Anterior cingulate cortex (tissue), 58 donors: ENCODE data around the gene BRI3BP.
"Not testable (repeated sequence)": the region's sequence is repeated elsewhere in the genome, so short reads cannot be mapped to it uniquely, and the experiment has no call there.

Experiments used
- DNase-seq, 58 donors: peaks; one replicate each; lab custom pipeline; 2025; lab: John Stamatoyannopoulos, UW

Gene BRI3BP

DNA sequence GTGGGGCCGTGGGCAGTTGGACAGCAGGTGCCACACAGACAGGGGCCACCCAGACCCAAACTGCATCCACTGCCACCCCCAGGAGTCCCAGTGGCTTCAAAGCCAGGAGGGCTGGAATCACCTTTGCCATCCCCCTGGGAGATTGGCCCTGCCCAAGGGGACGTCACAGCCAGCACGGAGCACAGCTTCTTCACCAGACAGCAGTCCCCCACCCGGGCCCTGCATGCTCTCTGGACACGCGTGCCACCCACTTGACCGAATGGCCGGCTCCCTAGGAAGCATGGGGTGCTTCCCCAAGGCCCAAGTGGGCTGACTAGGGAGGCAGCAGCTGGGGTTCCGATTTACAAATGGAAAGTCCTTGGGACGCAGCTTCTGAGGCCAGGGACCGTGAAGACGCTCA lies 21.8 kb upstream of the BRI3BP start:
- no peak for DNase-seq

DNA sequence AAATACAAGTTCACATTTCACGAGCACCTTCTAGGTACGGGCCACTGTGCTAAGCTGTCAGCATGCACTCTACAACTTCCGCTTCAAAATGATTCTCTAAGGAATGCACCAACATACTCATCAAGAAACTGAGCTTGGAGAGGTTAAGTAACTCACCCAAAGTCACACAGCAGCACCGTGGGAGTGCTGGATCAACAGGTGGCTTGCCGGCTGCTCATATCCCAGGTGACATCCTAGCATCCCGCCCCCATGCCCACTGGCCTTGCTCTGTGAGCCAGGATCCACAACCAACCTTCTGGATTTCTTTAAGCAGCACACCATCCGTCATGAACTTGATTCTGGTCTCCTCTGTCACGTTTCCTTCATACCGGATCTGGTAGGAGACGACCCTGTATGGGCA lies 21.2 kb upstream of the BRI3BP start:
- no peak for DNase-seq

DNA sequence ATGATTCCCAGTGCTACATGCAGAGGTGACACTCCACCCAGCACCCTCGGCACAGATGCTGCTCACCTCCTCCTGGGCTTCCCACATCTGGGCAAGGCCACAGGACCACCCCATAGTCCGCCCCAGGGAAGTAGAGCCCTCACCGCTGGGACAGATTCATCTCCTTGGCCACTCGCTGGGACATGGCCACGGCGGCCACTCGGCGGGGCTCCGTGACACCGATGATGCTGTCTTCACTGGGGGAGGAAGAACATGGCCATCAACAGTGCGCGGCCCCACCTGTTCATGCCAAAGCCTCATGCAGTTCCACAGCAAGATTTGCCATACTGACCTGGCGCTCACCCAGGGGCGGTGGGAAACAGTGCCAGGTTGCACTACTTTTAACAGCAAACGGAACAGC lies 18.2 kb upstream of the BRI3BP start:
- DNase-seq: no peak

DNA sequence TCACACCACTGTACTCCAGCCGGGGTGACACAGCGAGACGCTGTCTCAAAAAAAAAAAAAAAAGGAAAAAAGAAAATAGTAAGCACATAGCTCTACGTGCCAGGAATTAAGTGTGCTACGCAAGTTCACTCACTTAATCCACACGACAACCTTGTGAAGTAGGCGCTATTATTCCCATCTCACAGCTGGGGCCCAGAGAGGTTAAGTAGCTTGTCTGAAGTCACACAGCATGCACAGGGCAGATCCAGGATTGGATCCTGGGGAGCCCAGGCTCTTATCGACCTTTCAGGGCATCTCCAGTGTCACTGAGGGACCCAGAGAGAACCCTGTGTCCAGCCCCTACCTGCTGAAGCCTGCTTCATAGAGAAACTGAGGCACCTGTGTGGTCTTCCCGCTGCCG lies 16.4 kb upstream of the BRI3BP start:
- DNase-seq: no peak

DNA sequence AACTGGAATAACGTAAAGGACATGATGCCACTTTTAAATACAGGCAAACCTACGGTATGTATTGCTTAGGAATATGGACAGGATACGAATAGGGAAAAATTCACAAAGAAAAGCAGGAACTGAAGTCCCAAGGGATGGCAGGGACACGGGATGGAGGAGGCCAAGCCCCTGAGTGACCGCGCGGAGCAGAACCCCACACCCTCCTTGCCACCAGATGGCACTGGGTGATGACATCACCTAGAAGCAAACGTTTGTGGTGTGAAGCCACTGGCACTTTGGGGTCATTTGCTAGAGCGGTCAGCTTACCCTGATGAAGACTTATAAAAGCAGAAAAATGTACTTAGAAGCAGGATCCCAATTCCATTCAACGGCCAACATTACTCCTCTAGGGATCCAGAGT lies 13.9 kb upstream of the BRI3BP start:
- peak in 4 of 58 donors; percentile 3 to 15 (median 6) for DNase-seq

DNA sequence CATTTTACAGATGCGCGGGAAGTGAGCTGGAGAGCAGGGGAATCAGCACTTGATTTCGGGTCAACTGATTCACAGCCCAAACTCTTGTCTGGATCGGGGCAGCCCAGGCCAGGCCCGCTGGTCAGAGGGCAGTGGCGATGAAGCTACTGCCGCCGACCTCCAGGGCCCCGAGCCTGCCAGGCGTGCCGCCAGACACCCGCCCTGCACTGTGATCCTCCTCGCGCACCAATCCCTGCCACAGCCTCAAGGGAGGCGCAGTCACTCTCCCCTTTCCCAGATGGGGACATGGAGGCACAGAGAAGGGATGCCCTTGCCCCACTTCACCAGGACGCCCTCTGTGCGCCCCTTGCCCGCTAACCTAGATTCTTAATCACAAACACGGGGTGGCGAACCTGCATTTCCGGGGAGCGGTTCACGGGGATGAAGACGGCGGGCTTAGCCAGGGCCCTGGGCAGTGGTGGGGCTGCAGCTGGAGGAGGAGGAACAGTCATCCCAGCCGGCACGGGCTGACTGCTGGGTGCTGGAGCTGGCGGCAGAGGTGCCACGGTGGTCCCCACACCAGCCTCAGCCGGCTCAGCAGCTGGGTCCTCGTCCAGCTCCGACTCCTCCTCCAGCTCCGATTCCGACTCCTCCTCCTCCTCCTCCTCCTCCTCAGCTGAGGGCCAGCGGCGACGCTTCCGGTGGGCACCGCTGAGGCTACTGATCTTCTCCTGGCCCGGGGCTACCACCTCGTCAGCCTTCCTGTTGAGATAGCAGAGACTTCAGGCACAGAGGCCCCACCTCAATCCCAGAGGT lies 13.2 kb upstream of the BRI3BP start:
- no peak for DNase-seq

DNA sequence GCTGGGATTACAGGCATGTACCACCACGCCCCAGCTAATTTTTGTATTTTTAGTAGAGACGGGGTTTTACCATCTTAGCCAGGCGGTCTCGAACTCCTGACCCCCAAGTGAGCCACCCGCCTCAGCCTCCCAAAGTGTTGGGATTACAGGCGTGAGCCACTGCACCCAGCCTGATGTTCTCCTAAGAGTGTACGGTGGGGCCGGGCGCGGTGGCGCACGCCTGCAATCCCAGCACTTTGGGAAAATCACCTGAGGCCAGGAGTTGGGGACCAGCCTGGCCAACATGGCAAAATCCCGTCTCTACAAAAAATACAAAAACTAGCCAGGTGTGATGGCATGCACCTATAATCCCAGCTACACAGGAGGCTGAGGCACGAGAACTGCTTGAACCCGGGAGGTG lies 6.6 kb upstream of the BRI3BP start:
- not testable (repeated sequence) for DNase-seq

DNA sequence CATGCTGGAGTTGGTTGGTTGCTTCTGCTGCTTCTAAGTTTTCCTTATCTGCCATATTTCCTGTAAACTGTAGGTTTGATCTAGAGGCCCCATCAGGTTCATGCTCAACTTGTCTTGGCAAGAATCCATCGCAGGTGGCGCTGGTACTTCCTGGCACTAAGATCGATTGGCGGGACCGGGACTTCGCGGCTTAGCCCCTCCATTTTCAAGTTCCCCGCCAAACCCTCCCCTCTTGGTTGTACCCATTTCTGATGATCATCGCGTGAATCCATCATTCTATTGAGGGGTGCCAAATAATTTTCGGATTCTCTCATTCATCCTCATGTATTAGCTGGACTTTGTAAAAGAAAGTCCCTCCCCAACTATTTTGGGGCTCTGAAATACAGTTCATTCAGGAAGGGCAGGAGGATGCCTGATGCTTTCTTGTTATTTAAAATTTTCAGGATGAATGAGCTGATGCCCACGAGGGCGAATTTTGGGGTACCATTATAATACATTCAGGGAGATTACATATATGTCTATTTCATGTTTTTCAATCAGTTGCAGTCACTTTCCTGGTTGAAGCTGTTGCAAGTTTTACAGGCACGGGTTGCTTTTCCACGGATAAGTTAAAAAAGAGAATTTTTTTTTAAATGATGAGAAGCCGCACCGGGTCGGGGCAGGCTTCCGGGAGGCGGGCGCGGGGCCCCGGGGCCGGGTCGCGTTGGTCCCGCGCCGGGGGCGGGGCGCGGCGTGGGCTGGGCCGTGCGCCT lies 395 bp upstream of the BRI3BP start:
- peak in 27 of 58 donors; percentile 2 to 59 (median 27) for DNase-seq

DNA sequence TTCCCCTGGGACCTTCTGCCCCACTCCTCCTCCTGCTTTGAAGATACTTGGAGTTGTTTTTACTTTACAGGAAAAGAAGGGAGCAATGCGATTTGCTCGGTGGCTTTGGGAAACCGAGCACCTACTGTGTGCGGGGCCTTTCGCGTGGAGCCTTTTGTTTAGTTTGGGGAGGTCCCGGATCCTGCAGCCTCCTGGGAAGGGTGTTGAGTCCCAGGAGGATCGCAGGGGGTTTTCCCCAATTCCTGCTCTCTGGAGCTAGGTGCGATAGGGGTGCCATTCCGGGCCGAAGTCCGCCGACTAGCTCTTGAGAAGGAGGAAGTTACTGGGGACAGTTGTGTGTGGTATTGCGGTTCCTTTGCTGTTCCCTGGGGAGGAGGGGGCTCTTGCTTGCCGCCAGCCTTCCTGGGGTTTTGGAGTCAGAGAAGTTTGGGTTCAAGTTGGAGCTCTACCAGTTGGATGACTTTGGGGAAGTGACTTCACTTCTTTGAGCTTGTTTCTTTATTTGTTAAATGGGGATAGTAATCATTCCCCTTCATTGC lies 1.1 kb downstream of the BRI3BP start:
- peak in 5 of 58 donors; percentile 6 to 25 (median 16) for DNase-seq

DNA sequence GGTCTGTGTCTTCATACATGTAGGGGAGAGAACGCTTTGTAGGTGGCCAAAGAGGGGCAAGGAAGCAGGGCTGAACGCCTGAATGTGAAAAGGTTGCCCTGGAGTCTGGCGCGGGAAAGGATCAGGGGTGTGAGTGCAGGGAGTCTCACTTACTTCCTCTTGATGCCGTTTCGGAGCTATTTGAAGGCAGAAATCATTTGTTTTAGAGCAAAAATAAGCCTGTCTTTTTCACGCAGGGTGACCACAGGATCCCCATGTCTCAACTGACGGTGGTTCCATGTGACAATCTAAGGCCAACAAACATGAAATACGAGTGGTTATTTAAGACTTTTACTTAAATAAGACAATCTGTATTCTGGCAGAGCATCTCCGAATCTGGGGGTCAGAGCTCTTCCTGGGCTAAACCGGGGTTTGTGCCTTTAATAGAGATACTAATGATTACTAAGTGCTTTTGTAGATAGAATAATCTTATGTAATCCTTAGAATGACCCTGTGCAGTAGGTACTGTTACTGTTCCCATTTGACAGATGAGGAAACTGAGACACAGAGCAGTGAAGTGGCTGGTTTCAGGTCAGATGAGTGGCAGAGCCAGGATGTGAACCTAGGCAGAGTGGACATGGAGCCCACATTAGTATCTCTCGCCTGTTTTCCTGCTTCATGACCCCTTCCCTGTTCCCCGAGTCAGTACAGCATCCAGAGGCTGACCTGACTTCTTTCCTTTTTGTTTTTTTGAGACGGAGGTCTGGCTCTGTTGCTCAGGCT lies 1.9 kb downstream of the BRI3BP start:
- peak in 1 of 58 donors; percentile 1 for DNase-seq

DNA sequence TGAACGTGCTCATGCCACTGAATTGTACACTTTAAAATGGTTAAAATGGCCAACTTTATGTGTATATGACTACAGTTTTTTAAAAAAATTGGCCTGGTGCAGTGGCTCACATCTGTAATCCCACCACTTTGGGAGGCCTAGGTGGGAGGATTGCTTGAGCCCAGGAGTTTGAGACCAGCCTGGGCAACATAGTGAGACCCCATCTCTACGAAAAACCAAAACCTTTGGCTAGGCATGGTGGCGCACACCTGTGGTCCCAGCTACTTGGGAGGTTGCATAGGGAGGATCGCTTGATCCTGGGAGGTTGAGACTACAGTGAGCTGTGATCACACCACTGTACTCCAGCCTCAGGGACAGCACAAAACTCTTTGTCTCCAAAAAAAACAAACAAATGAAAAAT lies 5.3 kb downstream of the BRI3BP start:
- DNase-seq: no peak

DNA sequence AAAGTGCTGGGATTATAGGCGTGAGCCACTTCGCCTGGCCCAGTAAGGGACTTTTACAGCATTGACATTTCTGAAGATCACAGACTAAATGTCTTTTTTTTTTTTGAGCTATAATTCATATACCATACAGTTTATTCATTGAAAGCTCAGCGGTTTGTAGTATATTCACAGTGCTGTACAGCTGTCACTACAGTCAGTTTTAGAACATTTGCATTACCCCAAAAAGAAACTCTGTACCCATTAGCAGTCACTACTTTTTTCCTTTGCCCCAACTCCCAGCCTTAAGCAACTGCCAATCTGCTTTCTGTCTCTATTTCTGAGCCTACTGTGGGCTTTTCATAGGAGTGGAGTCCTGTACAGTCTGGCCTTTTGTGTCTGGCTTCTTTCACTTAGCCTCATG lies 8.2 kb downstream of the BRI3BP start:
- no peak for DNase-seq

DNA sequence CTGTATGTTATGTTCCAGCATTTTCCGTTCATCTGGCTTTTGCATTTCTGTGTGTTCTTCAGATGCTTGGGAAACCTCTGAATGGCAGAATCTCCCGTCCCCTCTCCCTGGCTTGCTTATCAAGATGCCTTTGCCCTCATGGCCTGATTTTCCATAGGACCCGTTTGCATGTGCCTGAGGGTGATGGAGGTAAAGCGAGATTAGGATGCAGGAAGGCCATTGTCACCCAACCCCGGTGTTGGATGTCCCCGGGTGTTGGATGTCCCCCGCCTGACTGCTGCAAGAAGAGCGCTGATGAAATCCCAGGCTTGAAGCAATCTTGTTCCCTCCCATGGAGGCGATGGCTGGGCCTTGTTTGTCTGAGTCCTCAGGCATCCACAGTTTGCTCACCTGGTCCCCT lies 9.6 kb downstream of the BRI3BP start:
- DNase-seq: no peak

DNA sequence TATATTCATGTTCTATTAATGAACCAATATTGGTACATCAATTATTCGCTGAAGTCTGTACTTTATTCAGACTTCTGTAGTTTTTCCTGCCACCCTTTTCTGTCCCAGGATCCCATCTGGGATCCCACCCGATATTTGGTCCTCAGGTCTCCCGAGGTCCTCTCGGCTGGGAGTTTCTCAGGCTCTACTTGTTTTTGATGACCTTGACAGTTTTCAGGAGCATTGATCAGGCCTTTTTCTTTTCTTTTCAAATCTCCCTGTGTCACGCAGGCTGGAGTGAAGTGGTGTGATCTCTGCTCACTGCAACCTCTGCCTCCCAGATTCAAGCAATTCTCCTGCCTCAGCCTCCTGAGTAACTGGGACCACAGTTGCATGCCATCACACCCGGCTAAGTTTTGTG lies 11.2 kb downstream of the BRI3BP start:
- DNase-seq: no peak

DNA sequence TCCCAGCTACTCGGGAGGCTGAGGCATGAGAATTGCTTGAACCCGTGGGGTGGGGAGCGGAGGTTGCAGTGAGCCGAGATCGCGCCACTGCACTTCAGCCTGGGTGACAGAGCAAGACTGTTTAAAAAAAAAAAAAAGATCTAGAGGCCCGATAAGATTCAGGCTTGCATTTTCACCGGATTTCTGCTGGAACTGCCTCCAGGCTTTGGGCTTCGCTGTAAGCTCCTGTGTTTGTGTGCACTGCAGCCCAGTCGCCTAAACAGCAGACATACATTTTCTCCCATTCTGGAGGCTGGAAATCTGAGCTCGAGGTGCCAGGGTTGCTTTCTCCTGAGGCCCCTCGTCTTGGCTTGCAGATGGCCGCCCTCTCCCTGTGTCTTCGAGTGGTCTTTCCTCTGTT lies 12.2 kb downstream of the BRI3BP start:
- no peak for DNase-seq

DNA sequence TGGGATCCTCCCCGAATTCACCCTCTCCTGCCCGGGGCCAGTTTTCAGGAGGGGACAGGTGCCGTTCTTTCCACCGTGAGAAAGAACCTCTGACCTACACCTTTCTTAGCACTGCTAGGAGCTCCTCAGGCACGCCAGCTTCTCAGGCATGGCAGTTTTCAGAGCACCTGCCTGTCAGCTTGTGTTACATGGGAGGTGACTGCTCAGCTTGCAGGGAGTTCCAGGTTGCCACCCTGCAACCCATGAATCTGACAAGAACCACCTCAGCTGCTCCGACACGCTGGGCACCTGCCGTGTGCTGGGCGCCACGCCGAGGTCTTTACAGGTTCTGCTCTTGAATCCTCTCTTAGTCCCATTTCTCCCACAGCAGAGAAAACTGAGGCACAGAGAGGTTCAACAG lies 12.9 kb downstream of the BRI3BP start:
- no peak for DNase-seq

DNA sequence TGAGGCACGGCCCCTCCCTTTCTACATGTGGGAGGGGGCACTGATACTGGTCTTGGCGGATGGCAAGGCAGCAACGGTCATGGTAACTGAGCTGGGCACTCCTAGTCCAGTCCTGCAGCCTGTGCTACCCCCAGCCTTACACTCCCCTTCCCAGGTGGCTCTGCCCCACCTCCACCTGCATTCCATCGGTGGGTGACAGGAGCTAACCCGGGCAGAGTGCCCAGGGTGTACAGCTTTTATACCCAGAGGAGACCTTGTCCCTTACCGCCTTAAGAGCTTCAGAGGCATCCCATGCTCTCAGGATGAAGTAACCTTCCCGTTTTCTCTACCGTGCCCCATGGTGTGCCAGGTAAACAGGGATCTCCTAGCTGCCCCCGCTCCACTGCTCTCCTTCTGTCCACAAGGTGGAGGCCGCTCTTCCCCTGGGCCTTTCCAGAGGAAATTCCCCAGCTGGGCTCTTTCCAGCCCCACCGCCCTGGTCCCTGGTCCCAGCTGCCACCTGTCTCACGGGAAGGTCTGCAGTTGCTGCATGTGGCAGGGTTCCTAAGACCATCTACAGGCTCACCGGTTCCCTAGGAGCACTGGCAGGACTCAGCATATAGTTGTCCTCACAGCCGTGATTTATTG lies 20.5 kb downstream of the BRI3BP start:
- no peak for DNase-seq

DNA sequence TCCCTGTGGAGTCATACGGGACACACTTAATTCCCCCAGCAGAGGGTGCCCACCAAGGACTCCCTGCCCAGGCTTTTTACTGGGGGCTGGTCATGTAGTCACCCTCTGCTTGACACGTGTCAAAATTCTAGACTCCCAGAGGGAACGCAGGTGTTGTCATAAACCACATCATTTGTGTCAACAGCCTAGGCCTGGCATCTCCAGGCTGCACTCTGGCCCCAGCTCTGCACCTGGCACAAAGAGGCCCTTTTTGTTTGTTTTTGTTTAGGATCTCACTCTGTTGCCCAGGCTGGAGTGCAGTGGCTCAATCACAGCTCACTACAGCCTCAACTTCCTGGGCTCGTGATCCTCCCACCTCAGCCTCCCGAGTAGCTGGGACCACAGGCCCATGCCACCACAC lies 21.1 kb downstream of the BRI3BP start:
- DNase-seq: no peak

DNA sequence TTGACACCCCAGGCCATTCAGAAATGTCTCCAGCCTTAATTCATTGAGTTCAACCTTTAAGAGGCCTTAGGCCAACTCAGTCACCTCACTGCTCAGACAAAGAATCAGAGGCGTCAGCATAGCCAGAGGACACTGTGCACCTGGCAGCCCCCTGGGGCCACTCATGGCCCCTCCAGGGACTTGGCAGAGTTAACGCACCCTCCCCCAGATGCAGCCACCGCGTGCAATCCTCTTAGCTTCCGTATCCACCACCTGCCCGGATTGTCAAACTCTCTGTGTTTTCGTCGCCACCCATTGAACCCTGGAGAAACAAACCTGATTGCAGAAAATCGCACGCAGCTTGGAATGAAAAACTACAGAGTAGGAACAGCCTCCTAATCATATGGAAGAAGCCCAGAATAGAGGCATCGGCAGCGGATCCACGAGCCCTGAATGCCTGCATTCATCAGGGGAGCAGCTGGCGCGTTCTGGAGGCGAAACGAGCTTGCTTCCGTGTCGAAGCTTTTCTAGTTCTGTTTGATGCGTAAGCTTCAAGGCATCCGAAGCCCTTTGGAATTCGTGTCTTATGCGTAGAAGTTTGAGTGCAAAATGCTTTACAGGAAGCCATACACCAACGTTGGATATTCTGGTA lies 22.4 kb downstream of the BRI3BP start:
- DNase-seq: peak in 51 of 58 donors; percentile 3 to 80 (median 55)

DNA sequence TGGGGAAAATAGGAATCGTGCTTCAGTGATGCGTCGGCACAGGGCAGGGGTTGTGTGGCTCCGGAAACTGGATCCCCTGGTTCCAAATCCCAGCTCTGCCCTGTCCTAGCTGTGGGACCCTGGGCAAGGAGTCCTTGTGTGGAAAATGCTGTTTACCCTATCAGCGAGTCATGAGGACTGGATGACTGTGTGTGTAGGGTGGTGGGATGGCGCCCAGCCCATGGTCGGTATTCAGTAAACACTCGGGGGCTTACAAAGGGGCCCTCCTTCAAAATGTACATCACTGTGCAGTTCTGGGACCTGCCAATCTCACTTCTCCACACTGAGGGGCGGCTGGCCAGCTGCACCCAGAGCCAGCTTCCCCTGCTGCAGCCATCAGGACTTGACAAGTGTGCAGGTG lies 24.4 kb downstream of the BRI3BP start:
- no peak for DNase-seq
